SK-N-SH (cell line): Measurements from ENCODE around the gene MRM1. TPM values are rescaled to one million over a fixed set of nuclear protein-coding genes. Genes with fewer than 3 reads are reported as not detected.

ENCODE experiments used
- CTCF ChIA-PET: fragments of 300-600, 350-600 bp; formaldehyde crosslinking; extraction: SDS; loops from one replicate; lab custom pipeline; 2021; lab: Yijun Ruan, JAX
- POLR2A ChIA-PET: fragments of 350-600 bp; sonication (Branson Sonifier 250); formaldehyde crosslinking; extraction: SDS; loops from one replicate; lab custom pipeline; 2020; ENCODE audit warnings: antibody characterized with exemption, inconsistent platforms; lab: Yijun Ruan, JAX
- DNase-seq: peaks from one replicate; pipeline ENCODE4 v3.0.0; 2012
- H2AFZ ChIP-seq: fragments of 200-600 bp; sonication (generic); 2 replicates; pipeline ENCODE4 v1.8.1; 2016; ENCODE audit warnings: antibody characterized with exemption, mild to moderate bottlenecking, low read depth
- H3F3A ChIP-seq: fragments of 200-600 bp; sonication (generic); replicated peaks from 2 replicates; pipeline ENCODE3; 2016; ENCODE audit warnings: antibody characterized with exemption, mild to moderate bottlenecking; ENCODE audit not compliant: insufficient read depth
- H3K27ac ChIP-seq, 2 experiments: fragments of 200-500 bp in 1 of 2; fragments of 200-600 bp in 1 of 2; sonication (Bioruptor generic) in 1 of 2; sonication (generic), shearing (Covaris generic) in 1 of 2; 2 replicates each; pipeline versions ENCODE4 v1.5.1 to v1.6.1; 2014 to 2016; ENCODE audit warnings: low read depth in 2 of 2, inconsistent platforms in 1 of 2, low read length in 1 of 2, mild to moderate bottlenecking in 1 of 2, mixed read lengths in 1 of 2
- H3K27me3 ChIP-seq: fragments of 200-600 bp; sonication (generic), shearing (Covaris generic); 2 replicates; pipeline ENCODE4 v1.6.1; 2016; ENCODE audit warnings: mixed run types; ENCODE audit not compliant: insufficient read depth
- H3K36me3 ChIP-seq, 2 experiments: fragments of 200-500 bp in 1 of 2; fragments of 200-600 bp in 1 of 2; sonication (Bioruptor generic) in 1 of 2; sonication (generic) in 1 of 2; replicated peaks in 1 of 2; 2 replicates each; pipeline versions ENCODE3 to v1.5.1; 2014 to 2016; ENCODE audit warnings: low read length in 1 of 2, mild to moderate bottlenecking in 1 of 2; ENCODE audit not compliant: insufficient read depth in 2 of 2, control insufficient read depth in 1 of 2
- H3K4me1 ChIP-seq, 2 experiments: fragments of 200-500 bp in 1 of 2; fragments of 200-600 bp in 1 of 2; sonication (Bioruptor generic) in 1 of 2; sonication (generic), shearing (Covaris generic) in 1 of 2; 2 replicates each; pipeline versions ENCODE4 v1.5.1 to v1.6.1; 2014 to 2016; ENCODE audit warnings: low read depth in 1 of 2, low read length in 1 of 2, mixed run types in 1 of 2; ENCODE audit not compliant: insufficient read depth in 2 of 2, control insufficient read depth in 1 of 2
- H3K4me2 ChIP-seq: fragments of 200-600 bp; sonication (generic), shearing (Covaris generic); 2 replicates; pipeline ENCODE4 v1.6.1; 2017; ENCODE audit warnings: mixed run types
- H3K4me3 ChIP-seq, 2 experiments: fragments of 200-500 bp in 1 of 2; fragments of 200-600 bp in 1 of 2; sonication (Bioruptor generic) in 1 of 2; sonication (generic), shearing (Covaris generic) in 1 of 2; 2 replicates each; pipeline versions ENCODE4 v1.5.1 to v1.8.1; 2014 to 2016; ENCODE audit warnings: low read depth in 2 of 2, inconsistent platforms in 1 of 2, low read length in 1 of 2, mild to moderate bottlenecking in 1 of 2, mixed read lengths in 1 of 2, moderate library complexity in 1 of 2
- H3K79me2 ChIP-seq: fragments of 200-600 bp; sonication (generic); 2 replicates; pipeline ENCODE4 v1.8.1; 2017; ENCODE audit warnings: mild to moderate bottlenecking; ENCODE audit not compliant: insufficient read depth
- H3K9ac ChIP-seq: fragments of 200-600 bp; sonication (generic); 2 replicates; pipeline ENCODE4 v1.6.1; 2017; ENCODE audit warnings: mixed run types
- H3K9me2 ChIP-seq: fragments of 200-600 bp; sonication (generic); 2 replicates; pipeline ENCODE4 v1.6.1; 2017; ENCODE audit warnings: mixed run types
- H3K9me3 ChIP-seq: fragments of 200-600 bp; sonication (generic); 2 replicates; pipeline ENCODE4 v1.6.1; 2017; ENCODE audit warnings: mixed run types, mild to moderate bottlenecking, moderate library complexity
- H4K20me1 ChIP-seq: fragments of 200-600 bp; sonication (generic); 2 replicates; pipeline ENCODE4 v1.6.1; 2017; ENCODE audit warnings: mild to moderate bottlenecking, mixed run types; ENCODE audit not compliant: insufficient read depth
- CHD2 ChIP-seq: fragments of 150-350 bp; IDR thresholded peaks from 2 replicates; pipeline ENCODE4 v1.6.1; 2018; ENCODE audit warnings: low read length; ENCODE audit not compliant: partially characterized antibody
- ELF1 ChIP-seq: IDR thresholded peaks from 2 replicates; pipeline ENCODE4 v1.4.0; 2012
- FOSL2 ChIP-seq: IDR thresholded peaks from 2 replicates; pipeline ENCODE4 v1.4.0; 2012; ENCODE audit warnings: low read depth, mild to moderate bottlenecking, moderate library complexity, borderline replicate concordance
- GATA2 ChIP-seq: sonication (generic); formaldehyde crosslinking; IDR thresholded peaks from 2 replicates; pipeline ENCODE4 v1.5.0; 2020; ENCODE audit warnings: mild to moderate bottlenecking, missing genetic modification reagents
- MEF2A ChIP-seq: IDR thresholded peaks from 2 replicates; pipeline ENCODE4 v1.4.0; 2012; ENCODE audit warnings: low read depth, borderline replicate concordance
- NFIC ChIP-seq: IDR thresholded peaks from 2 replicates; pipeline ENCODE4 v1.4.0; 2012; ENCODE audit warnings: borderline replicate concordance
- NRF1 ChIP-seq: IDR thresholded peaks from 2 replicates; pipeline ENCODE4 v1.6.1; 2012; ENCODE audit warnings: low read depth, mild to moderate bottlenecking, low read length
- PBX3 ChIP-seq: IDR thresholded peaks from 2 replicates; pipeline ENCODE4; 2012
- RFX5 ChIP-seq: IDR thresholded peaks from 2 replicates; pipeline ENCODE4 v1.6.1; 2012; ENCODE audit warnings: mild to moderate bottlenecking, improper control_type of control experiment, low read length
- RXRA ChIP-seq: IDR thresholded peaks from 2 replicates; pipeline ENCODE4 v1.4.0; 2012; ENCODE audit warnings: low read depth, mild to moderate bottlenecking, borderline replicate concordance
- TAF1 ChIP-seq: IDR thresholded peaks from 2 replicates; pipeline ENCODE4 v1.6.1; 2012; ENCODE audit warnings: low read depth, mild to moderate bottlenecking, low read length, moderate library complexity, borderline replicate concordance
- WGBS: methylation state at CpG from one replicate; pipeline ENCODE4 v1.1.6; 2017; ENCODE audit warnings: low lambda C conversion rate; 5-methylcytosine and 5-hydroxymethylcytosine counted together
- polyA plus RNA-seq, 3 experiments: library from polyadenylated mRNA; depleted of rRNA; stranded (reverse); fragments of >200 nt; gene quantifications; 2 replicates each; pipeline ENCODE4 v1.2.3, GENCODE V29; 2012
- TF ChIP-seq, protein P1 (sequence below): IDR thresholded peaks from 2 replicates; pipeline ENCODE4 v1.4.0; 2012; ENCODE audit warnings: low read depth, borderline replicate concordance

Gene MRM1
- polyA plus RNA-seq, 1 of the 3 experiments (the other 2 are of a cell fraction), result 9.8 TPM

GRCh38 chr17:36598951-36599401 is 2.4 kb upstream of the MRM1 start:
- TF ChIP-seq CHD2 (no peak), ELF1 (no peak), NRF1 (no peak), GATA2 (CRISPR knock-in tag) (no peak), RFX5 (no peak), NFIC (no peak)
- Histone ChIP-seq H2AFZ (no peak overlapping the region), H3K27ac (no peak overlapping the region), H3F3A (peaks cover 15% of the 10 kb centered on the region), H3K4me2 (no peak overlapping the region), H3K9me2 (no peaks in the 10 kb centered on the region), H3K27me3 (no peaks in the 10 kb centered on the region), H3K79me2 (peaks cover 23% of the 10 kb centered on the region; the same call in 1 of the 2 replicates), H3K9ac (no peak overlapping the region), H4K20me1 (peaks cover 3% of the 10 kb centered on the region; the same call in 1 of the 2 replicates), H3K9me3 (no peaks in the 10 kb centered on the region), H3K4me1 (peaks cover 0 to 19% of the 10 kb centered on the region in 2 experiments; a peak in 2 of 4 replicates), H3K4me3 (no peak overlapping the region), H3K36me3 (peaks cover 0 to 11% of the 10 kb centered on the region in 2 experiments)
- no peak for DNase-seq
- 88% methylated on average over 10 of the region's 13 CpGs for WGBS
- CTCF ChIA-PET, result no interaction called here
- POLR2A ChIA-PET, result no interaction called here

GRCh38 chr17:36599546-36600250 is 1.7 kb upstream of the MRM1 start:
- TF ChIP-seq FOSL2, result no peak
- no peak for TF ChIP-seq MEF2A
- TF ChIP-seq, protein P1, sequence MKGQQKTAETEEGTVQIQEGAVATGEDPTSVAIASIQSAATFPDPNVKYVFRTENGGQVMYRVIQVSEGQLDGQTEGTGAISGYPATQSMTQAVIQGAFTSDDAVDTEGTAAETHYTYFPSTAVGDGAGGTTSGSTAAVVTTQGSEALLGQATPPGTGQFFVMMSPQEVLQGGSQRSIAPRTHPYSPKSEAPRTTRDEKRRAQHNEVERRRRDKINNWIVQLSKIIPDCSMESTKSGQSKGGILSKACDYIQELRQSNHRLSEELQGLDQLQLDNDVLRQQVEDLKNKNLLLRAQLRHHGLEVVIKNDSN, result no peak
- no peak for TF ChIP-seq RXRA
- TF ChIP-seq PBX3, result no peak
- no peak for TF ChIP-seq ELF1
- no peak for TF ChIP-seq TAF1
- no peak for TF ChIP-seq RFX5
- TF ChIP-seq NRF1, result no peak

More at GRCh38 chr17:36599546-36600250, 1.7 kb upstream of the MRM1 start:
- H3K4me2 ChIP-seq, result no peak overlapping the region
- H2AFZ ChIP-seq, result no peak overlapping the region
- H3K9me3 ChIP-seq, result no peaks in the 10 kb centered on the region
- over 99% methylated on average over 11 of the region's 11 CpGs for WGBS
- no peak overlapping the region for H3K27ac ChIP-seq
- H3K4me1 ChIP-seq, result peaks cover 0 to 21% of the 10 kb centered on the region in 2 experiments; a peak in 2 of 4 replicates
- no peaks in the 10 kb centered on the region for H3K27me3 ChIP-seq
- H4K20me1 ChIP-seq, result peaks cover 3% of the 10 kb centered on the region; the same call in 1 of the 2 replicates
- H3K79me2 ChIP-seq, result peaks cover 27% of the 10 kb centered on the region; the same call in 1 of the 2 replicates
- ChIA-PET POLR2A (interaction anchor here (2.2 kb wide), 1 partner anchor 7 kb away, joined by 16 read pairs; the partner anchor contains the start of gene DHRS11), CTCF (interaction anchor here (4.4 kb wide), 1 partner anchor 15 kb away, joined by 26 read pairs; no protein-coding TSS in a partner anchor)
- H3K36me3 ChIP-seq, result peaks cover 0 to 11% of the 10 kb centered on the region in 2 experiments
- no peak overlapping the region for H3K4me3 ChIP-seq
- peaks cover 16% of the 10 kb centered on the region for H3F3A ChIP-seq
- no peaks in the 10 kb centered on the region for H3K9me2 ChIP-seq
- no peak for DNase-seq
- no peak overlapping the region for H3K9ac ChIP-seq
